Adrenal gland (tissue), 12 donors: ENCODE results near the gene NEU4. TPM values are rescaled to one million over a fixed set of nuclear protein-coding genes. Genes with fewer than 3 reads are reported as not detected.

Experiments used
- DNase-seq, 7 donors: peaks; one replicate each; pipeline ENCODE4 v3.0.0-alpha.2; 2019 to 2020
- H3K27ac ChIP-seq, 5 donors: fragments of 200-600 bp; sonication (generic) in 4 of 5; 1 replicate in 3 of 5; 2 replicates in 2 of 5; pipeline versions ENCODE4 v1.5.1 to v1.8.0; 2016 to 2020; ENCODE audit warnings: mild to moderate bottlenecking in 1 of 5
- H3K27me3 ChIP-seq: fragments of 200-600 bp; 2 replicates; pipeline ENCODE4 v1.8.0; 2021
- H3K36me3 ChIP-seq, 2 donors: fragments of 200-600 bp; replicated peaks in 1 of 2; 1 replicate in 1 of 2; 2 replicates in 1 of 2; pipeline versions ENCODE4 v1.5.1 to v1.8.0; 2018 to 2022
- H3K4me1 ChIP-seq, 2 donors: fragments of 200-600 bp; replicated peaks in 1 of 2; 1 replicate in 1 of 2; 2 replicates in 1 of 2; pipeline versions ENCODE4 v1.5.1 to v1.8.0; 2018 to 2021
- H3K4me3 ChIP-seq, 4 donors: fragments of 200-600 bp; sonication (generic) in 3 of 4; one replicate each; pipeline ENCODE4 v1.5.1; 2016 to 2018
- H3K9me3 ChIP-seq, 3 donors: fragments of 200-600 bp; sonication (generic) in 1 of 3; replicated peaks in 1 of 3; 1 replicate in 2 of 3; 2 replicates in 1 of 3; pipeline versions ENCODE4 v1.5.1 to v1.8.0; 2016 to 2021
- CTCF ChIP-seq, 6 experiments: fragments of 450-650 bp in 4 of 6; fragments of 200-600 bp in 2 of 6; sonication (generic) in 1 of 6; IDR thresholded peaks; 1 replicate in 5 of 6; 2 replicates in 1 of 6; pipeline versions ENCODE4 v1.5.1 to v1.8.0; 2016 to 2021; ENCODE audit warnings: antibody characterized with exemption in 6 of 6, mild to moderate bottlenecking in 2 of 6, moderate library complexity in 1 of 6
- POLR2A ChIP-seq, 2 donors: fragments of 450-650 bp; IDR thresholded peaks; one replicate each; pipeline ENCODE4 v1.6.1; 2017; ENCODE audit warnings: antibody characterized with exemption in 2 of 2, mild to moderate bottlenecking in 2 of 2, moderate library complexity in 1 of 2
- WGBS, 4 donors: extraction: QIAGEN DNeasy Blood & Tissue Kit in 2 of 4; methylation state at CpG; one replicate each; pipeline versions ENCODE4 v1.1.5 to v1.1.7; 2013 to 2017; 5-methylcytosine and 5-hydroxymethylcytosine counted together
- intact Hi-C, 2 donors: fragments of 100-400 bp; cut with DNase I; formaldehyde crosslinking; loops; one replicate each; pipeline versions ENCODE4 v1.14.1 to v1.15.0; 2022 to 2023
- polyA plus RNA-seq, 3 donors: library from polyadenylated mRNA; stranded (reverse); fragments of 200-250 nt in 2 of 3; fragments of 350-450 nt in 1 of 3; fragmentation: Illumina TruSeq in 1 of 3; extraction: RNeasy Lipid Tissue Mini Kit (QIAGEN cat#74804) in 1 of 3; gene quantifications; one replicate each; pipeline ENCODE4 v1.2.3, GENCODE V29; 2013 to 2014
- total RNA-seq, 9 donors: library from RNA; depleted of rRNA in 4 of 9; stranded (reverse); fragments of >200 nt in 4 of 9; fragments of 120-200 nt in 1 of 9; fragmentation: NEBNext Ultra II Directional in 1 of 9; extraction: Animal tissue kit (Norgen Biotek cat#: 25700) in 1 of 9; gene quantifications; one replicate each; pipeline versions ENCODE4 v1.1.0 to v1.2.4, GENCODE V29; 2013 to 2023
- donor health status: healthy with polysubstance abuse.
- donor health status: Bipolar disorder and iron deficiency.
- donor health status: DM: yes; HTN: yes; CAD: no.
- donor health status: DM: no; HTN: no; CAD: no.
- donor health status: DM: no; HTN: no; CAD: no.
- donor health status: DM: yes; HTN: yes; CAD: no.

Gene NEU4
- total and polyA plus RNA-seq, 12 donors: 0.17 to 2.3 (median 0.37) TPM; not detected in 3

GRCh38 chr2:241809383-241810306 lies 652 bp downstream of the NEU4 start:
- Histone ChIP-seq H3K4me3 (no peak overlapping the region), H3K27ac (no peak overlapping the region), H3K27me3 (peaks cover 2% of the 10 kb centered on the region), H3K9me3 (no peaks in the 10 kb centered on the region), H3K4me1 (peaks cover 1 to 4% of the 10 kb centered on the region in 2 donors), H3K36me3 (no peaks in the 10 kb centered on the region)
- no peak for DNase-seq
- TF ChIP-seq POLR2A (IDR thresholded peaks at IDR 0.05) (no peak), CTCF (IDR thresholded peaks at IDR 0.05) (no peak)
- 77 to 86% (median 84%) methylated on average over 24 to 29 of the region's 29 CpGs for WGBS, 4 donors
- intact Hi-C loops: no loop called here

- TF ChIP-seq POLR2A (IDR thresholded peaks at IDR 0.05): no peak
- Histone ChIP-seq H3K4me3 (no peak overlapping the region), H3K4me1 (no peaks in the 10 kb centered on the region), H3K36me3 (no peaks in the 10 kb centered on the region), H3K27me3 (no peaks in the 10 kb centered on the region), H3K9me3 (no peaks in the 10 kb centered on the region), H3K27ac (peak overlapping the region in 1 of 5 donors; percentile 16)
- DNase-seq: peak in 1 of 7 donors; percentile 40
- WGBS, 4 donors: 72 to 84% (median 80%) methylated on average over 9 to 27 of the region's 28 CpGs
- intact Hi-C loops: no loop called here
These were observed 1.6 kb downstream of the NEU4 start for GRCh38 chr2:241810307-241811200.

GRCh38 chr2:241811201-241811951 lies 2.4 kb downstream of the NEU4 start:
- H3K9me3 ChIP-seq: no peaks in the 10 kb centered on the region
- peak in 4 of 7 donors; percentile 15 to 61 (median 36) for DNase-seq
- 86 to 94% (median 87%) methylated on average over 3 to 27 of the region's 27 CpGs for WGBS, 4 donors
- TF ChIP-seq POLR2A (IDR thresholded peaks at IDR 0.05): no peak
- no peak for TF ChIP-seq CTCF (IDR thresholded peaks at IDR 0.05)
- H3K36me3 ChIP-seq: no peaks in the 10 kb centered on the region
- intact Hi-C loops: no loop called here
- H3K27ac ChIP-seq: no peak overlapping the region
- no peaks in the 10 kb centered on the region for H3K4me1 ChIP-seq
- H3K4me3 ChIP-seq: no peak overlapping the region
- H3K27me3 ChIP-seq: no peaks in the 10 kb centered on the region

- Histone ChIP-seq H3K4me1 (no peaks in the 10 kb centered on the region), H3K9me3 (no peaks in the 10 kb centered on the region), H3K4me3 (no peak overlapping the region), H3K27ac (no peak overlapping the region), H3K27me3 (no peaks in the 10 kb centered on the region), H3K36me3 (no peaks in the 10 kb centered on the region)
- no peak for TF ChIP-seq CTCF (IDR thresholded peaks at IDR 0.05)
- TF ChIP-seq POLR2A (IDR thresholded peaks at IDR 0.05): no peak
- 84 to 90% (median 86%) methylated on average over 2 to 20 of the region's 20 CpGs for WGBS, 4 donors
- intact Hi-C loops: no loop called here
- DNase-seq: peak in 1 of 7 donors; percentile 48
These were observed 3.1 kb downstream of the NEU4 start for GRCh38 chr2:241811952-241812729.
